B cell (primary cell): ENCODE data around the gene RCBTB2. TPM values are rescaled to one million over a fixed set of nuclear protein-coding genes. Genes with fewer than 3 reads are reported as not detected.

ENCODE experiments used
- ATAC-seq: fragments of 200-7000 bp; cut with Tn5 transposase; one replicate; pipeline ENCODE4 v1.10.0; 2021; ENCODE audit warnings: low read depth, mild to moderate bottlenecking, moderate number of reproducible peaks, moderate library complexity
- CTCF ChIA-PET: fragments of 350-600 bp; sonication (Branson Sonifier 250); formaldehyde crosslinking; loops from one replicate; lab custom pipeline; 2021; ENCODE audit warnings: antibody characterized with exemption, inconsistent platforms; lab: Charles Lee
- POLR2A ChIA-PET: fragments of 350-600 bp; sonication (Branson Sonifier 250); formaldehyde crosslinking; loops from one replicate; lab custom pipeline; 2021; ENCODE audit warnings: antibody characterized with exemption; lab: Charles Lee
- DNase-seq: peaks from one replicate; pipeline ENCODE4 v3.0.0; 2013
- H2AFZ ChIP-seq: 2 replicates; pipeline ENCODE4 v1.6.1; 2012; ENCODE audit warnings: mild to moderate bottlenecking, low read depth, low read length; ENCODE audit not compliant: insufficient read depth, poor library complexity, severe bottlenecking
- H3K27ac ChIP-seq, 2 donors: 1 replicate in 1 of 2; 2 replicates in 1 of 2; pipeline ENCODE4 v1.5.1; 2012 to 2013; ENCODE audit warnings: low read length in 2 of 2, mild to moderate bottlenecking in 2 of 2, moderate library complexity in 1 of 2
- H3K27me3 ChIP-seq, 4 experiments: fragments of 200-600 bp in 1 of 4; sonication (generic) in 1 of 4; replicated peaks in 1 of 4; 1 replicate in 2 of 4; 2 replicates in 2 of 4; pipeline versions ENCODE4 v1.6.1 to v1.7.0; 2013 to 2016; ENCODE audit warnings: low read length in 3 of 4, mild to moderate bottlenecking in 2 of 4, mixed read lengths in 1 of 4, moderate library complexity in 1 of 4; ENCODE audit not compliant: insufficient read depth in 4 of 4, control insufficient read depth in 3 of 4; ENCODE audit errors: control extremely low read depth in 1 of 4
- H3K36me3 ChIP-seq, 2 experiments: replicated peaks in 1 of 2; 1 replicate in 1 of 2; 2 replicates in 1 of 2; pipeline versions ENCODE4 v1.6.1 to v1.7.1; 2013; ENCODE audit warnings: low read length in 1 of 2; ENCODE audit not compliant: insufficient read depth in 2 of 2, control insufficient read depth in 1 of 2; ENCODE audit errors: control extremely low read depth in 1 of 2, extremely low read depth in 1 of 2
- H3K4me1 ChIP-seq, 2 donors: fragments of 200-600 bp in 1 of 2; sonication (generic) in 1 of 2; 1 replicate in 1 of 2; 2 replicates in 1 of 2; pipeline versions ENCODE4 v1.5.1 to v1.6.1; 2013 to 2017; ENCODE audit warnings: low read length in 2 of 2; ENCODE audit not compliant: control insufficient read depth in 2 of 2, insufficient read depth in 2 of 2
- H3K4me2 ChIP-seq: replicated peaks from 2 replicates; pipeline ENCODE3; 2012; ENCODE audit warnings: mild to moderate bottlenecking, low read depth, low read length; ENCODE audit not compliant: poor library complexity, severe bottlenecking
- H3K4me3 ChIP-seq, 5 experiments: fragments of 200-600 bp in 1 of 5; sonication (generic) in 1 of 5; 1 replicate in 3 of 5; 2 replicates in 2 of 5; pipeline versions ENCODE4 v1.5.1 to v1.7.0; 2011 to 2016; ENCODE audit warnings: low read length in 4 of 5, mild to moderate bottlenecking in 4 of 5, low read depth in 2 of 5, control low read depth in 1 of 5, moderate library complexity in 1 of 5; ENCODE audit not compliant: insufficient read depth in 1 of 5; ENCODE audit errors: control extremely low read depth in 1 of 5, extremely low read depth in 1 of 5
- H3K79me2 ChIP-seq: fragments of 200-600 bp; sonication (generic); one replicate; pipeline ENCODE4 v1.6.0; 2016; ENCODE audit warnings: low read length; ENCODE audit not compliant: control insufficient read depth, insufficient read depth
- H3K9ac ChIP-seq: fragments of 200-600 bp; sonication (generic); 2 replicates; pipeline ENCODE4 v1.6.1; 2017; ENCODE audit warnings: mild to moderate bottlenecking, low read length, moderate library complexity
- H3K9me3 ChIP-seq, 3 donors: one replicate each; pipeline versions ENCODE4 v1.6.1 to v1.7.1; 2013; ENCODE audit warnings: low read length in 2 of 3; ENCODE audit not compliant: control insufficient read depth in 2 of 3, insufficient read depth in 1 of 3; ENCODE audit errors: control extremely low read depth in 1 of 3
- H4K20me1 ChIP-seq: 2 replicates; pipeline ENCODE4 v1.6.0; 2012; ENCODE audit warnings: mild to moderate bottlenecking, low read length; ENCODE audit not compliant: insufficient read depth, control insufficient read depth, poor library complexity, severe bottlenecking
- H3K27ac Mint-ChIP-seq: one replicate; pipeline ENCODE4 v1.8.0; 2021; ENCODE audit warnings: mixed read lengths
- H3K27me3 Mint-ChIP-seq: one replicate; pipeline ENCODE4 v1.8.0; 2021; ENCODE audit warnings: mixed read lengths
- H3K4me1 Mint-ChIP-seq: one replicate; pipeline ENCODE4 v1.8.0; 2021; ENCODE audit warnings: mixed read lengths
- H3K4me3 Mint-ChIP-seq: one replicate; pipeline ENCODE4 v1.8.0; 2021; ENCODE audit warnings: mixed read lengths
- H3K9me3 Mint-ChIP-seq: one replicate; pipeline ENCODE4 v1.8.0; 2022; ENCODE audit warnings: mixed read lengths; ENCODE audit not compliant: insufficient read depth
- EZH2 ChIP-seq: IDR thresholded peaks from 2 replicates; pipeline ENCODE4 v1.6.1; 2012; ENCODE audit warnings: borderline replicate concordance, low read depth, mild to moderate bottlenecking, moderate library complexity, low read length; ENCODE audit not compliant: insufficient read depth, poor library complexity, severe bottlenecking
- WGBS: methylation state at CpG from one replicate; pipeline ENCODE4 v1.1.5; 2013; ENCODE audit warnings: missing lambda C conversion rate; ENCODE audit not compliant: insufficient coverage; 5-methylcytosine and 5-hydroxymethylcytosine counted together
- intact Hi-C: fragments of 100-400 bp; cut with micrococcal nuclease; formaldehyde crosslinking; loops from one replicate; pipeline ENCODE4 v1.10.0; 2022
- polyA plus RNA-seq: library from polyadenylated mRNA; depleted of rRNA; stranded (reverse); fragments of >200 nt; gene quantifications from 2 replicates; pipeline ENCODE4 v1.2.3, GENCODE V29; 2012
- total RNA-seq, 2 donors: library from RNA; stranded (reverse); fragments of 120-200 nt in 1 of 2; gene quantifications; 1 replicate in 1 of 2; 2 replicates in 1 of 2; pipeline versions ENCODE4 v1.2.3 to v1.2.4, GENCODE V29; 2013 to 2022
- TF ChIP-seq, protein P1 (sequence below): fragments of 200-600 bp; IDR thresholded peaks from one replicate; pipeline ENCODE4 v1.8.0; 2022; ENCODE audit warnings: antibody characterized with exemption, mild to moderate bottlenecking

Gene RCBTB2
- total and polyA plus RNA-seq, 2 donors (not counting 1 experiment from before 2014, with no cell fraction given), result 1.4 to 2.7 TPM

DNA sequence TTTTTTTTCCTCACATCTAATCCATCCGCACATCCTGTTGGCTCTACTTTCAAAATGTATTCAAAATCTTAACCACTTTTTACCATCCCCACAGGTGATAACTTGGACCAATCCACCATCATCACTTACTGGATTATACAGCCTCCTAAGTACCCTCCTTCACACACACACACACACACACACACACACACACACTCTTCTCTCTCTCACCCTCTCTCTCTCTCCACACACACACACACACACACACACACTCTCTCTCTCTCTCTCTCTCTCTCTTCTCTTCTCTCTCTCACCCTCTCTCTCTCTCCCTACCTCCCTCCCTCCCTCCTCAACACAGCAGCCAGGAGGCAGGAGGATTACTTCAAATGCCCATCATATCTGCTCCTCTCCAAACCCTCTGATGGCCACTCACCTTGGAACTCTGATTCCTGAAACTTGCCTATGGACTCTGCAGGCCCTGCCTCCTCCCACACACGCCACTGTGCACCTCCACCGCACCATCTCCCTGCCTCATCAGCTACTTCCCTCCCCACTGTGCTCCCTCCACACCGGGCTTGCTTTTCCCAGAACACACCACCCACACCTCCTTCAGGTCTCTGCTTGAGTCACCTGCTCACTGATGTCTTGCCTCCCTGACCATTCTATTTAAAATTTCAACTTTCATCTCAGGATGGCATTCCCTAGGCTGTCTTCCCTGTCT lies 39.7 kb downstream of the RCBTB2 start:
- H3K27ac ChIP-seq, result peak overlapping the region in 1 of 2 donors; percentile 66
- H3K79me2 ChIP-seq, result no peaks in the 10 kb centered on the region
- no peak overlapping the region for H3K4me3 Mint-ChIP-seq
- peak overlapping the region; percentile 3 for H3K9ac ChIP-seq
- H4K20me1 ChIP-seq, result no peaks in the 10 kb centered on the region
- no peaks in the 10 kb centered on the region for H3K9me3 Mint-ChIP-seq
- no peaks in the 10 kb centered on the region for H3K27me3 Mint-ChIP-seq
- 65% methylated on average over 4 of the region's 4 CpGs for WGBS
- ATAC-seq (no peak), DNase-seq (no peak)
- H3K27ac Mint-ChIP-seq, result no peak overlapping the region
- TF ChIP-seq, protein P1, sequence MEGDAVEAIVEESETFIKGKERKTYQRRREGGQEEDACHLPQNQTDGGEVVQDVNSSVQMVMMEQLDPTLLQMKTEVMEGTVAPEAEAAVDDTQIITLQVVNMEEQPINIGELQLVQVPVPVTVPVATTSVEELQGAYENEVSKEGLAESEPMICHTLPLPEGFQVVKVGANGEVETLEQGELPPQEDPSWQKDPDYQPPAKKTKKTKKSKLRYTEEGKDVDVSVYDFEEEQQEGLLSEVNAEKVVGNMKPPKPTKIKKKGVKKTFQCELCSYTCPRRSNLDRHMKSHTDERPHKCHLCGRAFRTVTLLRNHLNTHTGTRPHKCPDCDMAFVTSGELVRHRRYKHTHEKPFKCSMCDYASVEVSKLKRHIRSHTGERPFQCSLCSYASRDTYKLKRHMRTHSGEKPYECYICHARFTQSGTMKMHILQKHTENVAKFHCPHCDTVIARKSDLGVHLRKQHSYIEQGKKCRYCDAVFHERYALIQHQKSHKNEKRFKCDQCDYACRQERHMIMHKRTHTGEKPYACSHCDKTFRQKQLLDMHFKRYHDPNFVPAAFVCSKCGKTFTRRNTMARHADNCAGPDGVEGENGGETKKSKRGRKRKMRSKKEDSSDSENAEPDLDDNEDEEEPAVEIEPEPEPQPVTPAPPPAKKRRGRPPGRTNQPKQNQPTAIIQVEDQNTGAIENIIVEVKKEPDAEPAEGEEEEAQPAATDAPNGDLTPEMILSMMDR, result no peak
- no peak for TF ChIP-seq EZH2
- no peaks in the 10 kb centered on the region for H3K27me3 ChIP-seq
- no peaks in the 10 kb centered on the region for H3K36me3 ChIP-seq
- POLR2A ChIA-PET, result interaction anchor here (0.7 to 1.8 kb wide), 2 partner anchors 39 to 68 kb away, joined by 4 to 9 read pairs; partner anchors contain the start of gene RCBTB2
- peaks cover 33% of the 10 kb centered on the region for H3K4me1 Mint-ChIP-seq
- H2AFZ ChIP-seq, result no peak overlapping the region
- H3K4me3 ChIP-seq, result no peak overlapping the region
- intact Hi-C loops, result loop anchor here (5.0 kb wide), 1 partner anchor 484 kb away; the partner anchor contains the start of gene FNDC3A
- H3K9me3 ChIP-seq, result no peaks in the 10 kb centered on the region
- CTCF ChIA-PET, result interaction anchor here (1.0 kb wide), 1 partner anchor 8 kb away, joined by 3 read pairs; no protein-coding TSS in a partner anchor
- H3K4me1 ChIP-seq, result peaks cover 54 to 55% of the 10 kb centered on the region in 2 donors
- peak overlapping the region; percentile 74 for H3K4me2 ChIP-seq
